ENCODE results near the gene CALML6.
A peak's percentile ranks its signal among the peaks of the same experiment; 100 is the strongest.

Gene CALML6

DNA sequence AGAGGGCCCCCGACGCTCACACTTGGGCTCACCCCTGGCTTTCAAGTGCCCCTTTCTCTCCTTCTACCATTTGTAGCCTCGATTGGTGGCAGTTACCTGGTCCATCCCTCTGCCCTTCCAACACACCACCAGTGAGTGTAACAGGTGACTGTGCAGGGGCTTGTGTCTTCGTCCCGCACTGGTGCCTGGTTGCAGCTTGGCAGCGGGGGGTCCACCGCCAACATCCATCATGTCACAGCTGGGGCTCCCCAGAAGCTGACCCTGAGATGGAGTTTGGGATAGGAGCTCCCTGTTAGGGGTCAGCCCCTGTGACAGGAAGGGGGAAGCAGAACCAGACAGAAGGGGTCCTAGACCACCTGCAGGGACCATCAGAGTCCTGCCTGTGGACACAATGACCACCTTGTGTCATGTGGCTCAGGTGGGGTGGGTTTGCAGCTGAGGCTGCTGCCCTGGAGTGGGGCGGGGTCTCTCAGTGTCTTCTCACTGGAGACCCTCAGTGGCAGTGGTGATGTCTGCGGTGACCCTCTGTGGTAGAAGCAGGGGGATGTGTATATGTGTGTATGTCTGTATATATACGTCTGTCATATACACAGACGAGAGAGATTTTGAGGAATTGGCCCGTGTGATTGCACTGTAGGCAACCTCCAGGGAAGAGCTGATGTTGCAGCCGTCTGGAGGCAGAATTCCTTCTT, 3.6 kb upstream of the CALML6 start:
- DNase-seq (ENCODE audit: low read depth), result no peak

DNA sequence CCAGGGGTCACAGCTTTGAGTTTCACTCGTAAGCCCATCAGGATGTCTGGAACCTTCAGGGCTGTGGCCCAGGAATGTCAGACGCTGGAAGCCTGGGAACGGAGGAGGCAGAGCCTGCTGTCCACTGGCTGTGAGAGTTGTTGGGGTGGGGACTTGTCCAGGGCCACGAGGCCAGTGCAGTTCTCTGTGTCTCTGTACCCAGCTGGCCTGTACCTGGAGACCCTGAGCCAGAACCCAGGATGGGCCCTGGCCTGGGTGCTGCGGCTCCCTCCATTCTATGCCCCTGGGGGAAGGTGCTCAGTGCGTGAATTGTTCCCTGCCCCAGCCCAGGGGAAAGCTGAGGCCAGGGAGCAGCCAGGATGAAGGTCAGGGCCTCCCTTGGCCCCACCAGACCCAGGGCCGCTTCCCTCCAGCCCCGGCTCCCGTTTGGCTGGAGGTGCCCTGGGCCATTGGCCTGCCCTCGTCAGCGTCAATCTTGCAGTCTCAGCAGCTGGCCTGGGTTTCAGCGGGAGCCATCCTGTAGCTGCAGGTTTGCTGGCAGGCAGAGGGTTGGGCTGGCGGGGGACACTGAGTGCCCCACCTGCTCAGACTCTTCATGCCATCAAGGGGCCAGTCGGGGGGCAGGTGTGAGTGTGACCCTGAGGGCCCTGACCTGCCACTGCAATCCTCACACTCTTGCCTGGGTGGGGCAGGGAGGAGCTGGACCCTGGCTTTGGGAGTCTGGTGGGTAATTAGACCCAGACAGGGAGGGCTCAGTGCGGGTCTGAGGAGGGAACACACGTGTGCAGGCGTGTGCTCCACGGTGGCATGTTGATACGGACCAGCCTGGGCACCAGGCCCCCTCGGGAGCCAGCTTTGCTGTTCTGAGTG, 724 bp upstream of the CALML6 start:
- no peak for DNase-seq (ENCODE audit: low read depth)

- DNase-seq (ENCODE audit: low read depth), result no peak
These were observed 1.1 kb downstream of the CALML6 start for GRCh38 chr1:1915911-1916840.

DNA sequence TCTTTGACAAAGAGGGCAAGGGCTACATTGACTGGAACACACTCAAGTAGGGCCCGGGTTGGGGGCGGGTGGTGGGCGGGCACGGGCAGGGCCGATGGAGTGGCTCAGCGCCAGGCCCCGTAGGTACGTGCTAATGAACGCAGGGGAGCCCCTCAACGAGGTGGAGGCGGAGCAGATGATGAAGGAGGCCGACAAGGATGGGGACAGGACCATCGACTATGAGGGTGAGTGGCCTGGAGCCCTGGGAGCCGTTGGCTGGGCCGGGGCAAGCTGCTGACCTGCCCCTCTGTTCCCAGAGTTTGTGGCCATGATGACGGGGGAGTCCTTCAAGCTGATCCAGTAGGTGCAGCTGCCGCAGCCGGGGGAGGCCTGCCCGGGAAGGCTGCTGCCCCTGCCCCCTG, 1.8 kb downstream of the CALML6 start:
- DNase-seq (ENCODE audit: low read depth), result no peak

GRCh38 chr1:1917304-1917976, 2.4 kb downstream of the CALML6 start:
- DNase-seq (ENCODE audit: low read depth), result no peak

- no peak for DNase-seq (ENCODE audit: low read depth)
These were observed 3.2 kb downstream of the CALML6 start for GRCh38 chr1:1917995-1918900.

GRCh38 chr1:1918901-1919303, 3.8 kb downstream of the CALML6 start, which contains the start of gene TMEM52:
Gene TMEM52, minus strand, starts transcription at chr1:1919279. Its CDS starts 14 bp downstream, at chr1:1919265.
- no peak for DNase-seq (ENCODE audit: low read depth)

- DNase-seq (ENCODE audit: low read depth), result peak; percentile 73
These were observed 4.4 kb downstream of the CALML6 start for GRCh38 chr1:1919304-1920056.

- no peak for DNase-seq (ENCODE audit: low read depth)
These were observed 5.1 kb downstream of the CALML6 start for GRCh38 chr1:1920057-1920607.

DNA sequence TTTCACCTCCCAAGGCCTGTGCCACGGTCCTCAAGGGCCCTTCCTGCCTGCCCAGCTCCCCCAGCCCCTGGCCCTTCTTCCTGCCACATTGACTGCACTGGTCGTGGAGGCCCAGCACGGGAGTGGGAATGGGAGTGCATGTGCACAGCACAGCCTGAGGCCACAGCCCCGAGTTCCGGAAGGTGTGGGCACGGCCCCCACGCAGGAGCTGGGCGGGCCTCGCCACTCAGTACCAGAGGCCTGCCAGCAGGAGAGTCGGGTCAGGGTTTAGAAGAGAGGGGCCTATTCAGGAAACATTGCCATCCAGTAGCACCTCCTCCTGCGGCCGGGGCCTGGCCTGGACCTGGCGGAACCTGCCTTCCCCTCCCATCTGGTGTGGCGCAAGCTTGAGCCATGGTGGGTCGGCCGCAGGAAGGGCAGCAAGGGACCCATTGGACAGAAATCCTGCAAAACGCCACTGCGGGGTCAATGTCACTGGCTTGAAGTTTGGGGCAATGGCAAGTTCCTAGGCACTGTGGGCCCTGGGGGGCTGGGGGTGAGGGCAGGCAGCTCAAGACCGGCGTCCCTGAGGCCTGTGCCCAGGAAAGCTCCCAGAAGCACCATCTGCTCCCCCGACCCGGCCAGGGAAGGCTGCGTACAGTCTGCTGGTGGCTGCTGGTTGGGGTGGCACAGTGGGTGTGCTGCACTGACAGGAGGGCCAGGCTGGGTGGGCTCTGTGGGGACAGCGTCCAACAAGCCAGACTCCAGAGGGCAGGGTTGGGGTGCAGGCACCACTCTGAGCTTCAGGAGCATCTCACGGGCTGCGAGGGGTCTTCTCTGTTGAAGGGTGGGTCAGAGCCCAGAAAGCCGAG, 5.8 kb downstream of the CALML6 start:
- DNase-seq (ENCODE audit: low read depth), result no peak

DNA sequence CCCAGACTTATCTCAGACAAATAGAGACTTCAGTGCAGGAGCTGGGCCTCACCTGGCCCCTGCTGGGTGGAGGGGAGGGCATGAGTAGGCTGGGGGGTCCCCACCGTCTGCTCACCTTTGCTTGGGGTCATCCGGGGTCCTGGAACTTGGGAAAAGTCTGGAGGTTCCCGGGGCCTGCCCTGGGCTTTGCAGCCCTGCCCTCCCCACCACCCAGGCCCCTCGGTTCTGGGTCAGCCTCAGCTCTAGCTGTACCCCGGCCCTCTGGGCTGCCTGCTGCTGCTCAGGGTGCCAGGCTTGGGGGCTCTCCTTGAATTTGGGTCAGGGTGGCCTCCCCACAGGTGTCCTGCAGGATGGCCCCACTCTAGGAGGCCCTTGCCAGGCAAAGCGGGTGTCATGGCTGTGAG, 6.4 kb downstream of the CALML6 start:
- no peak for DNase-seq (ENCODE audit: low read depth)

- DNase-seq (ENCODE audit: low read depth), result no peak
These were observed 7.0 kb downstream of the CALML6 start for GRCh38 chr1:1921901-1922701.

DNA sequence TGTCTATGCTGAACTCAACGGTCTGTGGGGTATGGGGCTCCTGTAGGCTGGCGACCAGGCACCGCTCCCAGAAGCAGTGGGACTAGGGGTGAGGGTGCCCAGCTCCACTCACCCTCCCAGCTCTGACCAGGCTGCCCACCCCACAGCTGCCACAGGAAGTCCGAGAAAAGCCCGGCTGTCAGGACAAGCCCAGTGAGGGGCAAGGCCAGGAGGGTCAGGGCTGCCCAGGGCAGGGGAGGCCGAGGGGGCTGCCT, 7.6 kb downstream of the CALML6 start:
- DNase-seq (ENCODE audit: low read depth), result no peak

DNA sequence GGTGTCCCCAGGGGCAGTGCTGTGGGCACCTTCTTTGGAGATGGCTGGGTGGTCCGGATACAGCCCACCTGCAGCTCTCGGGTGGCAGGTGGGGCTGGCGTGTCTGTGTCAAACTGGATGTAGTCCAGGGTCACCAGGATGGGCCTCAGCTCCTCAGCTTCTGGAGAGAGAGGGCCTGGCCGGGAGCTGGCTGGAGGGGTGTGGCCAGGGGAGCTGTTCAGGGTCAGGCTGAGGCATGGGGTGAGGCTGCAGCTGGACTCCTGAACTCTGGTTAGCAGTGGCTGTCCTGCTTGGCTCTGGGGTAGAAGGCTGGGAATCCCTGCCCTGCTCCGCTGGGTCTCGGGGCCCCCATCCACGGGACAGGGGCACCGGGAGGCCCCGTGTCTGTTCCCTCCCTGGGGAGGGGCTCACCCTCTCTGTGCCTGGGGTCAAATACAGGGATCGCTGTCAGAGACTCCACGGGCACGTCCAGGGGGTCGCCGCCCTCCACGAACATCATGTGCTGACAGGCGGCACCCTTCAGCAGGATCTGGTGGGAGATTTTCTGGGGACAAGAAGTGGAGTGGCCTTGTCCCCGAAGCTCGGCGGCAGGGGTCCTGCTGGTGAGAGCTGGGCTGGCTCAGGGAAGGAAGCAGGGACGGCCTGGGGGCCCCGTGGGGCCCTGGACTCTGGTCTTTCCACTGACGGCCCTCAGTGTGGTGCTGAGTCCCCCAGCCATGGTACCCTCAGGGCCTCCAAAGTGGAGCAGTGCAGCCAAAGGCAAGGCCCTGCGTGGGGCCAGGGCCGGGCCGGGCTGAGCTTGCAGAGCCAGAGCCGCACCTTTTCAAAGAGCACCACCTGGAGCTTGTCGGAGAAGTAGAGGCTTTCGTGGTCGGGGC, 8.1 kb downstream of the CALML6 start:
- DNase-seq (ENCODE audit: low read depth), result no peak

DNA sequence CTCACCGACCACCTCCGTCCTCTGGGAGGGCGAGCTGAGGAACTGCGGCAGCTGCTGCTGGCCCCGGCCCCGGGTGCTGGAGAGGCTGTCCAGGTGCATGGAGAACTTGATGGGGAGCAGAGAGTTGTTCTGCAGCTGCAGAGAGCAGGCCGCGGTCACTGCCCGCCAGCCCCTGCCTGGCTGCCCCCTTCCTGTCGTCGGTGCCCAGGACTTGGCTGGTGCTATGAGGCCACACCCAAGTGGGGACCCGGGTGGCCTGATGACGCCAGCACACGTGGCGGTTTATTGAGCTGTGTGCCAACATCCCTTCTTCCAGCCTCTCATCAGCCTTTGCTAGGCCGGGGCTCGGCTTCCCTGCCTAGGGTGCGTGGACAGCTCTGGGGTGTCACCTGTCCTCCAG, 9.3 kb downstream of the CALML6 start:
- DNase-seq (ENCODE audit: low read depth), result no peak

- no peak for DNase-seq (ENCODE audit: low read depth)
These were observed 9.8 kb downstream of the CALML6 start for GRCh38 chr1:1924849-1925248.

Data from stromal cell of bone marrow (primary cell).